T-cell (primary cell): ENCODE measurements around the gene DEFB113. TPM values are rescaled to one million over a fixed set of nuclear protein-coding genes. Genes with fewer than 3 reads are reported as not detected.

Experiments
- ATAC-seq, 4 experiments: fragments of 200-7000 bp in 3 of 4; fragments of 150-1000 bp in 1 of 4; cut with Tn5 transposase; replicated peaks in 1 of 4; 1 replicate in 3 of 4; 2 replicates in 1 of 4; pipeline ENCODE4 v1.10.0; 2021; ENCODE audit warnings: moderate library complexity in 3 of 4, mild to moderate bottlenecking in 2 of 4, moderate number of reproducible peaks in 1 of 4
- CTCF ChIA-PET, 2 donors: fragments of 300-600 bp; sonication (Branson Sonifier 250); formaldehyde crosslinking; loops; one replicate each; lab custom pipeline; 2022; ENCODE audit warnings: antibody characterized with exemption in 2 of 2; lab: Charles Lee
- POLR2A ChIA-PET, 2 donors: fragments of 300-600 bp; sonication (Branson Sonifier 250); formaldehyde crosslinking; loops; one replicate each; lab custom pipeline; 2022; ENCODE audit warnings: antibody characterized with exemption in 2 of 2; lab: Charles Lee
- DNase-seq, 35 experiments: peaks; one replicate each; pipeline versions ENCODE4 v3.0.0 to v3.0.0-alpha.2; 2013 to 2023
- H3K27ac ChIP-seq: one replicate; pipeline ENCODE4 v1.5.1; 2013; ENCODE audit warnings: low read length
- H3K27me3 ChIP-seq, 2 experiments: replicated peaks in 1 of 2; 1 replicate in 1 of 2; 2 replicates in 1 of 2; pipeline versions ENCODE4 v1.6.1 to v1.7.0; 2013; ENCODE audit warnings: low read length in 1 of 2, mixed read lengths in 1 of 2; ENCODE audit not compliant: control insufficient read depth in 2 of 2, insufficient read depth in 2 of 2; ENCODE audit errors: extremely low read depth in 1 of 2
- H3K36me3 ChIP-seq, 2 donors: 1 replicate in 1 of 2; 2 replicates in 1 of 2; pipeline versions ENCODE4 v1.6.1 to v1.7.0; 2013; ENCODE audit warnings: low read length in 1 of 2; ENCODE audit not compliant: control insufficient read depth in 2 of 2, insufficient read depth in 1 of 2; ENCODE audit errors: extremely low read depth in 1 of 2
- H3K4me1 ChIP-seq, 2 experiments: 1 replicate in 1 of 2; 2 replicates in 1 of 2; pipeline versions ENCODE4 v1.6.1 to v1.7.0; 2013; ENCODE audit warnings: low read length in 2 of 2, mixed read lengths in 1 of 2; ENCODE audit not compliant: insufficient read depth in 2 of 2, control insufficient read depth in 1 of 2; ENCODE audit errors: extremely low read depth in 1 of 2
- H3K4me3 ChIP-seq, 2 donors: 1 replicate in 1 of 2; 2 replicates in 1 of 2; pipeline versions ENCODE4 v1.5.1 to v1.7.0; 2013; ENCODE audit warnings: mild to moderate bottlenecking in 2 of 2, low read length in 1 of 2, moderate library complexity in 1 of 2; ENCODE audit not compliant: control insufficient read depth in 1 of 2; ENCODE audit errors: extremely low read depth in 1 of 2
- H3K9me3 ChIP-seq: 2 replicates; pipeline ENCODE4 v1.7.0; 2013
- H3K27ac Mint-ChIP-seq, 2 donors: one replicate each; pipeline ENCODE4 v1.8.0; 2020 to 2021; ENCODE audit warnings: mild to moderate bottlenecking in 2 of 2, mixed read lengths in 2 of 2
- H3K27me3 Mint-ChIP-seq, 2 donors: one replicate each; pipeline ENCODE4 v1.8.0; 2021 to 2022; ENCODE audit warnings: mixed read lengths in 2 of 2
- H3K36me3 Mint-ChIP-seq: one replicate; pipeline ENCODE4 v1.8.0; 2021; ENCODE audit warnings: mixed read lengths
- H3K4me1 Mint-ChIP-seq, 3 donors: one replicate each; pipeline ENCODE4 v1.8.0; 2020 to 2022; ENCODE audit warnings: mixed read lengths in 3 of 3, mild to moderate bottlenecking in 1 of 3
- H3K4me3 Mint-ChIP-seq, 3 donors: one replicate each; pipeline ENCODE4 v1.8.0; 2020 to 2022; ENCODE audit warnings: mild to moderate bottlenecking in 3 of 3, mixed read lengths in 3 of 3, moderate library complexity in 3 of 3
- H3K9me3 Mint-ChIP-seq, 3 donors: one replicate each; pipeline ENCODE4 v1.8.0; 2020 to 2022; ENCODE audit warnings: mixed read lengths in 3 of 3
- WGBS: methylation state at CpG from one replicate; pipeline ENCODE4 v1.1.5; 2013; ENCODE audit warnings: missing lambda C conversion rate; ENCODE audit not compliant: insufficient coverage; 5-methylcytosine and 5-hydroxymethylcytosine counted together
- total RNA-seq, 35 experiments: library from RNA in 6 of 35; stranded (reverse) in 6 of 35; fragments of 120-200 nt in 1 of 35; gene quantifications; one replicate each; pipeline versions ENCODE4 v1.2.1 to v1.2.4 and lab custom pipeline; 2013 to 2026

The DEFB113 gene
- total RNA-seq, 5 donors from 2014 or later (not counting 1 experiment from before 2014, with no cell fraction given) = not detected

DNA sequence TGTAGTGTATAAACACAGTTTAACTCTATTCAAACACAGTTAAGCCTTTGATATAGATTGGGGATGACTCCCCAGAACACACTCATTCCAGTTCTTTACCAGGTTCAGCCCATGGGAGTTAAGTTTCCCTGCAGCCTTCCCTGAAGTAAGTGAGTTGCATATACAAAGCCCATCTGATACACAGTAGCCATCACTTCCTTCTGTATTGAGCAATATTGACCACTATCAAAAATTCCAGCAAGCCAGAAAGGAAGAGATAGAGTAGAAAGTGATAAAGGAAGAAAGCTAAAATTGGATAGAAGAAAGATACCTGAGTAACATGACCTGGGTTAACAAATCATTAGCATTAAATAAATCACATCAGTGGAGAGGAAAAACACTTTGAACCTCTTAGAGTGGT lies 40.1 kb downstream of the DEFB113 start:
- no peaks in the 10 kb centered on the region for H3K27me3 Mint-ChIP-seq
- H3K4me1 ChIP-seq = no peaks in the 10 kb centered on the region
- no peaks in the 10 kb centered on the region for H3K27me3 ChIP-seq
- H3K9me3 Mint-ChIP-seq = peaks cover 4 to 7% (median 4%) of the 10 kb centered on the region in 3 donors
- ChIA-PET POLR2A (interaction anchor here in 1 of 2 donors (0.7 kb wide), 1 partner anchor 659 kb away, joined by 3 read pairs; no protein-coding TSS in a partner anchor), CTCF (no interaction called here)
- no peak overlapping the region for H3K4me3 ChIP-seq
- H3K4me1 Mint-ChIP-seq = no peaks in the 10 kb centered on the region
- H3K27ac ChIP-seq = no peak overlapping the region
- no peak for ATAC-seq
- no peak for DNase-seq
- no peaks in the 10 kb centered on the region for H3K9me3 ChIP-seq
- H3K36me3 Mint-ChIP-seq = no peaks in the 10 kb centered on the region
- no peak overlapping the region for H3K27ac Mint-ChIP-seq
- no peak overlapping the region for H3K4me3 Mint-ChIP-seq
- H3K36me3 ChIP-seq = no peaks in the 10 kb centered on the region

DNA sequence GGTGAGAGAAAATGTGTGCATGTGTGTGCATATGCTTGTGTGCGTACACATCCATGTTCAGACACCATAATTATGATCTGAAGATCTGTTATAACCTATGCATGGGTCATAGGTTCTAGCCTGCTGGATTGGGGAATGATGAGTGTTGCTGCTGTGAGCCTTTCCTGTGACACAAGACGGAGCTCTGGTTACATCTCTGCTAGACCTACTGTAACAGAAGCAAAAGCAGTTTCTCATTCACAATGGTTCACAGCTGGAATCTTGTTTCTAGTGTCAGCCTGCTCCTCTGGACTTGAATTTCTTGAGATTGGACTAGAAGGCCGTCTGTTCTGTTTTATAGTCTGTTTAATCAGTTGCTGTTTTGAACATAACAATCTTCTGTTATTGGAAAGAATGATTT lies 45.6 kb downstream of the DEFB113 start:
- DNase-seq (no peak), ATAC-seq (no peak)
- no peaks in the 10 kb centered on the region for H3K36me3 Mint-ChIP-seq
- peaks cover 4 to 7% (median 4%) of the 10 kb centered on the region in 3 donors for H3K9me3 Mint-ChIP-seq
- no peak overlapping the region for H3K27ac Mint-ChIP-seq
- no peak overlapping the region for H3K4me3 ChIP-seq
- H3K4me1 Mint-ChIP-seq = no peaks in the 10 kb centered on the region
- H3K36me3 ChIP-seq = no peaks in the 10 kb centered on the region
- no peaks in the 10 kb centered on the region for H3K27me3 Mint-ChIP-seq
- CTCF ChIA-PET = no interaction called here
- no peak overlapping the region for H3K27ac ChIP-seq
- no peaks in the 10 kb centered on the region for H3K4me1 ChIP-seq
- no peaks in the 10 kb centered on the region for H3K9me3 ChIP-seq
- no CpG with 5 or more reads among the region's 3 CpGs for WGBS
- no peaks in the 10 kb centered on the region for H3K27me3 ChIP-seq
- POLR2A ChIA-PET = no interaction called here
- no peak overlapping the region for H3K4me3 Mint-ChIP-seq

DNA sequence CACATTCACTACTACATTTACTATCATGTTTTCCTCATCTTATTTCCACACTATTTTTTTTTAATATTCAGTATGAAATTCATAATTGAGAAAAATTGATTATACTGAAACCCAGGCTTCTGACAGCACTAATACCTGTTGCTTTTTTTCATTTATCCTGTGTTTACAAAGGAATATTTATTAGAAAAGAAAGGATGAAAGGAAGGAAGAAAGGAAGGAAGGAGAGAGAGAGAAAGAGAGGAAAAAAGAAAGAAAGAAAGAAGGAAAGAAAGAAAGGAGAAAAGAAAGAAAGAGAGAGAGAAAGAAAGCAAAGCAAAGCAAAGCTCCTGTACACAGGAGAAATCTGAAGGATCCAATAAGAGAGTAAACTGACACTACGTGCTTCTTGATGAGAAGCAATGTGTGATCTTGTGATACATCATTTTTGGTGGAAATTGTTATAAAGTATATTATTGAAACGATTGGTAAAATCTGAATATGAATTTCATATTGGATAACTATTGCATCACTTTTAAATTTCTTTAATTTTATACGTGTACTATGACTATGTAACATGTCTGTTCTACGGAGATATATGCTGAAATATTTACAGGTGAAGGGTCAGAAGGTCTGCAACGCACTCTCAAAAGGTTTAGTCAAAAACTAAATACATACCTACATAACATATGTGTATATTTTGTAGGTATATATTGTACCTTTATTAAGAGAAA lies 49.3 kb downstream of the DEFB113 start:
- ChIA-PET POLR2A (no interaction called here), CTCF (no interaction called here)
- no CpG with 5 or more reads among the region's 5 CpGs for WGBS
- peaks cover 0 to 3% (median 2%) of the 10 kb centered on the region in 3 donors for H3K9me3 Mint-ChIP-seq
- no peaks in the 10 kb centered on the region for H3K36me3 ChIP-seq
- no peaks in the 10 kb centered on the region for H3K4me1 Mint-ChIP-seq
- no peak overlapping the region for H3K27ac Mint-ChIP-seq
- H3K27ac ChIP-seq = no peak overlapping the region
- H3K4me3 ChIP-seq = no peak overlapping the region
- no peaks in the 10 kb centered on the region for H3K36me3 Mint-ChIP-seq
- H3K4me3 Mint-ChIP-seq = no peak overlapping the region
- DNase-seq (no peak), ATAC-seq (no peak)
- H3K4me1 ChIP-seq = no peaks in the 10 kb centered on the region
- H3K27me3 Mint-ChIP-seq = no peaks in the 10 kb centered on the region
- H3K27me3 ChIP-seq = no peaks in the 10 kb centered on the region
- H3K9me3 ChIP-seq = no peaks in the 10 kb centered on the region

DNA sequence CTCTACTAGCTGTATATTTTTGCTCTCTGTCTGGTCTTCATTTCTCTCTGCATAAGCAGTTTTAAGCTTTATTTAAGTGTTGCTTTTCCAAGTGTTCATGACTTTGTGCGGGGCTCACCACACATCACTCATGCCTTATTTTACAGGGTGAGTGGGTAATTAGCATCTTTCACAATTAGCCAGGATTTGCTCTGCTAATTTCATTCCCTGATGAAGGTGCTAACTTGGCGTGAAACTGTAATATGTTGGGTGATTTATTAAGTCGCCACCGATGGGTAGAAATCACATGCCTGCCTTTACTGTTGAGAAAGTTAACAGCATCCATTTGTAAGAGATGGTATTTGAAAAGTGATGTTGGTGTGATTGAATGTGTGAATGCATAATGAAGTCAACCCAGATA lies 50.2 kb downstream of the DEFB113 start:
- H3K27ac ChIP-seq = no peak overlapping the region
- Mint-ChIP-seq H3K4me3 (no peak overlapping the region), H3K9me3 (peaks cover 0 to 3% (median 2%) of the 10 kb centered on the region in 3 donors), H3K36me3 (no peaks in the 10 kb centered on the region), H3K4me1 (no peaks in the 10 kb centered on the region), H3K27me3 (no peaks in the 10 kb centered on the region), H3K27ac (no peak overlapping the region)
- H3K4me1 ChIP-seq = no peaks in the 10 kb centered on the region
- no peak overlapping the region for H3K4me3 ChIP-seq
- 77% methylated on average over 3 of the region's 4 CpGs for WGBS
- POLR2A ChIA-PET = no interaction called here
- no peaks in the 10 kb centered on the region for H3K36me3 ChIP-seq
- ATAC-seq (no peak), DNase-seq (no peak)
- H3K9me3 ChIP-seq = no peaks in the 10 kb centered on the region
- H3K27me3 ChIP-seq = no peaks in the 10 kb centered on the region
- CTCF ChIA-PET = no interaction called here

- H3K27me3 ChIP-seq = no peaks in the 10 kb centered on the region
- no peak overlapping the region for H3K4me3 ChIP-seq
- Mint-ChIP-seq H3K9me3 (peaks cover 0 to 3% (median 2%) of the 10 kb centered on the region in 3 donors), H3K27ac (no peak overlapping the region), H3K36me3 (no peaks in the 10 kb centered on the region), H3K4me1 (no peaks in the 10 kb centered on the region), H3K4me3 (no peak overlapping the region), H3K27me3 (no peaks in the 10 kb centered on the region)
- 40% methylated on average over 1 of the region's 2 CpGs for whole genome bisulfite sequencing
- H3K27ac ChIP-seq = no peak overlapping the region
- no peaks in the 10 kb centered on the region for H3K4me1 ChIP-seq
- no peak for DNase-seq
- CTCF ChIA-PET = no interaction called here
- ATAC-seq = no peak
- no peaks in the 10 kb centered on the region for H3K36me3 ChIP-seq
- POLR2A ChIA-PET = no interaction called here
- no peaks in the 10 kb centered on the region for H3K9me3 ChIP-seq
Observed at GRCh38 chr6:49918787-49919186, 50.6 kb downstream of the DEFB113 start.

Other genes starting within 250 kb of the DEFB113 start
- gene CRISP3, start 225.2 kb downstream of the DEFB113 start, total RNA-seq = not detected
- gene PGK2, start 182.3 kb downstream of the DEFB113 start, total RNA-seq = not detected
- gene CRISP1, start 103.1 kb downstream of the DEFB113 start, total RNA-seq = not detected
- not detected for gene DEFB114, start 5.5 kb downstream of the DEFB113 start, total RNA-seq
- gene DEFB110, start 52.4 kb upstream of the DEFB113 start, total RNA-seq = not detected
- not detected for gene DEFB112, start 80.3 kb upstream of the DEFB113 start, total RNA-seq